ENCODE data around the gene ROBO1.

Gene ROBO1

GRCh38 chr3:79436387-79436786 is 331.4 kb downstream of the ROBO1 start:
- no peak for DNase-seq

- DNase-seq, result no peak
Observed at GRCh38 chr3:79427081-79427480, 340.7 kb downstream of the ROBO1 start.

DNA sequence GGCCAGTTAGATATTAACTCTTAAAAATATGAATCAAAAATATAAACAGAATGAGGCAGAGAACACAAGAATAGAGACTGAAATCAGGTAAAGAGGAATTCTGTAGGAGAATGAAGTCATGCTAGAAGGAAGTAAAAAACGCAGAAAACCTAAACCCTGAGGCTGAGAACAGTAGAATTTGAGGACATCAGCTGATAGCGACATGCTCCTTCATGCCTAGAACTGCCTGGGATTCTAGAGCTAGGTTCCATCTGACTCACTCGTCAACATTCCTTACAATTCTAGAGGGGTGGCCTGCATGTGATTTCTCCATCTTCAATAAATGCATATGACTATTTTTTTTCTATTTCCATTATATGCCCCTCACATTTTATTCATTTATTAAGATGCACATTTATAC is 343.0 kb downstream of the ROBO1 start:
- DNase-seq, result no peak

- no peak for DNase-seq
Observed at GRCh38 chr3:79423417-79423816, 344.4 kb downstream of the ROBO1 start.

GRCh38 chr3:79421273-79421672 is 346.5 kb downstream of the ROBO1 start:
- no peak for DNase-seq

- no peak for DNase-seq
Observed at GRCh38 chr3:79418855-79419621, 348.8 kb downstream of the ROBO1 start.

DNA sequence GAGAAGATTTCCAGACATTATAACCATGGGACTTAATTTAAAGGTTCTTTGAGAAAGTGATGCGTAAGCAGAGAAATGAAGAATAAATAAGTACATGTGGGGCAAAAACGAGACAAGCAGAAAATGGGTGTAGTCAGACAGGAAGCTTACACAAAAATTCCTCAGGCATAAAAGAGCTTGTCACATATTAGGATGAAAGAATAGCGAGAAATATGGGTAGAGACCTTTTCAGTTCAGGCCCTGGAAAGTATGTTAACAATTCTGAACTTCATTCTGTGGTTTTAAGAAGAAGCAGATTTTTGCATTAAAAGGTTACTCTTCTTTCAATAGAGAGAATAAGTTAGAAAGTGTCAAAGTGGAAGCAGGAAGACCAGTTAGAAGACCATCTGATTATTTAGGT is 352.4 kb downstream of the ROBO1 start:
- no peak for DNase-seq

GRCh38 chr3:79414806-79415205 is 353.0 kb downstream of the ROBO1 start:
- DNase-seq, result no peak

DNA sequence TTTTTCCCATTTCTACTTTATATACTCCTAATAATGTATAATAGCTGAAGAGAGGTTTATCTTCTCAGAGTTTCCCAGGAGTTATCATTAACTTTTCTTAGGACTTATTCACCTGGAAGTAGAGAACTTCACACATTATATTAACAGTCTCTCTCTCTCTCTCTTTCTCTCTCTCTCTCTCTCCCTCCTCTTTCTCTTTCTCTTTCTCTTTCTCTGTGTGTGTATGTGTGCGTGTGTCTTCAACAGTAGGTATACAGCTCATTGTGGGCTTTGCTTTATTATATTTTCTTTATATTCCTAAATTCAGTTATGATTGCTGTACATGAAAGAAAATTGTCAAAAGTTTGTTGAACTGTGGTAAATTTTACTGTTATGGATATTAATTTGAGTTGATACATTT is 353.8 kb downstream of the ROBO1 start:
- no peak for DNase-seq

DNA sequence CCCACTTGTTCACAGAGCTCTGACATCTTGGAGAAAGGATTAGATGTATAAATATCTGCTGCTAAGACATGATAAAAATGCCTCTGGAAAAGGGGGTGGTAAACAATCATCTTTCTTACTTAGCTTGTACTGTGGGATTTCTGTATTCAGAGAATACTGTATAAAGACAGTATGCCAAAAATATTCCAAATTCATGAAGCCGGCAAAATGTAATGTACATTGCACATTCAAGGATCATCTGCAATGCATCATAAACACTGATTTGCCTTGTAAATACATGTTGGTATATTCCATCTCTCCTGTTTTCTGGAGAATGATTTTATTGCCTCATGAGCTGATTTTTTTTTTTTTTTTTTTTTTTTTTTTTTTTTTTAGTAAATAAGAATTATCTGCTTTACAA is 355.3 kb downstream of the ROBO1 start:
- DNase-seq, result no peak

- DNase-seq, result no peak
Observed at GRCh38 chr3:79410617-79411016, 357.2 kb downstream of the ROBO1 start.

DNA sequence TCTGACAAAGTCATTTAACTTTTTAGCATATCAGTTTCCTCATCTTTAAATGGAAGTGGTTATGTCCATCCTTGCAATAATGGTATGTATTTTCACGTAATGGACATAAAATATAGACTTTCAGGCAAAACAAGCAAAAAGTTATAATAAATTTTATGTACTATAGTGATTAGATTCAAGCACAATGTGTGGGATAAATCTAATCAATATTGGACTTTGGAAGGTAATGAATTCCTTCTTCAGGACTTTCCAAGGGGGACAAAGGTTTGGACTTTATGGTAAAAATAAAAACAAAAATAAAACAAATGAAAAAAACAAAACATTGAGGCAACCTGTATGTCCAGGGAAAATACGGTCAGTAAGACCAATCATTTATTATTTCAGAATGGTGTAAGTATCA is 357.7 kb downstream of the ROBO1 start:
- DNase-seq, result no peak

GRCh38 chr3:79406175-79406574 is 361.6 kb downstream of the ROBO1 start:
- DNase-seq, result no peak

DNA sequence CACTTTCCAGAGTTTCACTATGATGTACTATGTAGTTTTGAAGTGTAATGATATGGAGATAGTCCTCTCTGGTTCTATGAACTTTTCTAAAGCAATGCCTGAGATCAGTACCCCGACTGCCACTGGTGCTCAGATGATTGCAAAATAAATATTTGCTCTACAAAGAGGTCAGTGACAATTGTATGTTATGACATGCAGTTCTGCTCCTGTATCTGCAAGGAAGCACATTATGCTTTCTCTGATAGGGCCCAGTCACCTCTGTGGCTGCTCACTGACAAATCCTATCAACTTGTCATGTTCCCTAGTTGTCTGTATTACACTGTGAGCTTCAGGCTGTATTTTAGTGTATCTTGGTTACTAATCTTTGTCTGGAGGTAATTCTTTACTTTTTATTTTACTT is 362.6 kb downstream of the ROBO1 start:
- DNase-seq, result no peak

DNA sequence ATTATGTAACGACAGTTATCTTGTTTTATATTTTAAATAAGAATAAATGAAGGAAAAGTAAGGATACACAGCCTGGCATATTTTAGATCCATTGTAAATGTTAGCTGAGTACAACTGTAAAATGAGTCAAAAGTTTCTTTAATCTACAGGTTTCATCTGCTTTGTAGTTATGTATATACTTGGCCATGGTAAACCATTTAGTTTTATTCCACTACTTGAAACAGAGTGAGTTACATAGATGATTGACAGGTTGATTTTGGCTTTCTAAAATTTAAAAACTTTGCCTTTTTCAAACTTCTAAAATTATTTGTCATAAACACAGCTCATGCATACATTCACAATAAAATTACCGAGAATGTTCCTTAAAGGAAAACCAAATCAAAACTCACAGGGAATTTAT is 371.2 kb downstream of the ROBO1 start:
- no peak for DNase-seq

- DNase-seq, result no peak
Observed at GRCh38 chr3:79392479-79392878, 375.3 kb downstream of the ROBO1 start.

DNA sequence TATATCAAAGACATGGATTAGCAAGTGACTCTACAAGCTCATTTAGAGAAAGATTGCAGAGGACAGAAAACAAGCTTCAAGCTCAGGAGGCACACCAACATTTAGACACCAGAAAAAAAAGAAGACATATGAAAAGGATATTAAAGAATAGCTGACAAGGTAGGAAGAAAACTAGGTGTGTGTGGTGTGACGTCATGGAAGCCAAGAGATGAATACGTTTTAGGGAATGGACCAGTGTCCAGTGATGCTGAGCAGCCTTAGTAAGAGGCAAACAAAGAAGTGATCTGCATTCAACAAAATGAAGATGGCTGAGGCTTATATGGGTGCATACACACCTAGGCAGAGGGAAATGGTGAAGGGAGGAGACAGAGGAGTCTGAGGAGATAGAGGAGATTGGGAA is 377.4 kb downstream of the ROBO1 start:
- DNase-seq, result no peak

DNA sequence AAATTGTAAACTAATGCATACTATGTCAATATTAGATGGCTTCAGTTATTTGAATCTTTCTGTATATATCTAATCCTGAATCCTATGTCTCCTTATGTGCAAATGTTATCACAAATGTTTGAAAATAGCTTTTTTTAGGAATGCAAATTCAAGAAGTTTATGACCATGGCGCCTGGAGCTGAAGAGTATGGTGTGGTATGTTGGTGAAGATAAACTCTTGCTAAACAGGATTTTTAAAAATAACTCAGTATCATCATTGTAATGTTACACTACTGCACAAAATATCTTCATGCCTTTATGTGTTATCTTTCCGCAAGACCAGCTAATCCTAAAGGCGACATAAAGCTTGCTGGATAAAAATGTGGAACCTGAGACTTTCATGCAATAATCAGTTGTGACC is 382.6 kb downstream of the ROBO1 start:
- no peak for DNase-seq

- DNase-seq, result no peak
Observed at GRCh38 chr3:79383402-79384012, 384.3 kb downstream of the ROBO1 start.

DNA sequence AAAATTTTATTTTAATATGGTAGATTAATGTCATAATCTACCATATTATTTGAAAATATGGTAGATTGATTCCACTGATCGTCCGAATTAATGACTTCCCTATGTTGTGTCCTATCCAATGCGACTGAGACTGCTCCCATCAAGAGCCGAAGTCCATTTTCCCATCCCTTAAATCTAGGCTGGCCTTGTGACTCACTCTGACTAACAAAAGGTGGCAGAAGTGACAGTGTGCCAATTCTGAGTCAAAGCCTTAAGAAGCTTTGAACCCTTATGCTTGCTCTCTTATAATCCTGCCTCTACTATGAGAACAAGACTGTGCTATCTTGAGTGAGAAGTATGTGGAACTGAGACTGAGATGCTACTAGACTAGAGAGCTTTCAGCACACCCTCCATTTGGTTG is 387.2 kb downstream of the ROBO1 start:
- DNase-seq, result no peak

DNA sequence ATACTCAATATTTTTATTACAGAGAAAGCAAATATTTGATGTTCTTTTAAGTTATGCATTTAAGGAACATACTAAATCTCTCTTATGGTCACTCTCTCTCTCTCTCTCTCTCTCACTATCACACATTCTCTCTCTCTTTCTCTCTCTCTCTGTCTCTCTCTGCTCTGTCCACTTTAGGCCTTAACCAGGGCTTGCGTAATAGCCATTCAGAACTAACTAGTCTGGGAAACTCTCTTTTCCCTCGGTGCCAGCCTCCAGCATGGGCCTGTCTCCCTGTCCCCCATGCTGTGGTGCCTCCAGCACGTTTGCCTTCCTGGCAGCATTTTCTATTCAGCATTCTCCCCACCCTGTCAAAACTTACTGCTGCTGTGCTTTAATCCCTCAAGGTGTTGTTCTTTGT is 389.7 kb downstream of the ROBO1 start:
- DNase-seq, result no peak

- DNase-seq, result no peak
Observed at GRCh38 chr3:79369306-79369705, 398.5 kb downstream of the ROBO1 start.

DNA sequence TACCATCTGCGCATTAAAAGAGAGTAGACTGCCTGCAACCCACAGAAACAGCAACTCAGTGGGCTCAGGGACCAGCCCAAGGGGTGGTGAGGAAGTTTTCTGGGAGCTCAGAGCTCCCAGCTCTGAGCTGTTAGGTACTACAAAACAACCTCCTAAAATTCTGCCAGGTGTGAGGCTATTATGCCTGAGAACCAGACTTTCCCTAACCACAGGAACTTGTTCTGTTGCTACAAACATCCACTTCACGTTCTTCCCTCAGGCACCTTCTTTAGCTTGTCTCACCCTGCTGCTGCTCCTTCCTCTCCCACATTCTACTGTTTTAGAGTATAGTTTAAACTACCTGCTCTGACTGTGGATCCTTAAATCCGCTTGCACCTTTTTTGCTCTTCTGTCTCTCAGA is 399.4 kb downstream of the ROBO1 start:
- no peak for DNase-seq

DNA sequence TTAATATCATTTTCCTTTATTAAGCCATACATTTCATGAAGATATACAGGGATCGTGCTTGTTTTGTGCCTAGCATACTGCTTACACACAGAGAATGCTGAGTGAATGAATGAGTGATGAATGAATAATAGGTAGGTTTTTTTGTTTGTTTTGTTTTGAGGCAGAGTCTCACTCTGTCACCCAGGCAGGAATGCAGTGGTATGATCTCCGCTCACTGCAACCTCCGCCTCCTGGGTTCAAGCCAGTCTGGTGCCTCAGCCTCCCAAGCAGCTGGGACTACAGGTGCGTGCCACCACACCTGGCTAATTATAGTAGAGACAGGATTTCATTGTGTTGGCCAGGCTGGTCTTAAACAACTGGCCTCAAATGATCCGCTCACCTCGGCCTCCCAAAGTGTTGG is 400.0 kb downstream of the ROBO1 start:
- no peak for DNase-seq

GRCh38 chr3:79367066-79367465 is 400.7 kb downstream of the ROBO1 start:
- no peak for DNase-seq

All from NCI-H187 treated with DMSO at 0.1 percent for 48 hours (cell line).